Measurements from ENCODE around the gene ARHGEF26.

Gene ARHGEF26

DNA sequence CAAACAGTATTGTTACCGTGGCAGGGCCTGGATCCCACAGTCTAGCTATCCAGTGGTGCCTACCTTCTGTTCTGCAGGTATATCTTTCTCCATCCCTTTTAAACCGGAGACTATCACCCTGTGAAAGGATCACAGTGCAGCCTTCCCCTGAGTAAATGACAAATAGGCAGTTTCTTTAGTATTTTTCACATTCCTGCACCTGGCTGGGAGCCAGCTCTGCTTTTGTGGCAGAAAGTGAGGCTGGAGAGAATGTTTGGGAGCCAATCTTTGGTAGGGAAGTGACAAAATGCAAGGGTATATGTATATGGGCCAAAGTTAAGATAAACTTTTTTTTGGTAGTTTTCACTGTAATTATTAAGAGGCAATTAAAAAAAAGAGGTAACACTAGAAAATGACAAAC is 54.8 kb downstream of the ARHGEF26 start:
- 75% methylated on average over 1 of the region's 2 CpGs for WGBS
- Histone ChIP-seq H3K4me3 (ENCODE audit: insufficient read depth in 1 of 2, low read depth in 1 of 2, low read length in 2 of 2) (no peak overlapping the region), H2BK120ac (ENCODE audit: low read depth, low read length) (no peak overlapping the region), H2AFZ (ENCODE audit: low read depth, low read length) (no peak overlapping the region), H3K23ac (ENCODE audit: low read length in 2 of 2) (no peak overlapping the region), H2BK12ac (ENCODE audit: low read length in 2 of 2) (no peak overlapping the region), H3K9ac (ENCODE audit: low read length) (no peak overlapping the region), H3K18ac (ENCODE audit: low read depth in 1 of 2, low read length in 2 of 2) (no peak overlapping the region), H2BK15ac (ENCODE audit: low read depth, poor library complexity, severe bottlenecking) (no peak overlapping the region), H4K8ac (ENCODE audit: low read length) (no peak overlapping the region), H3K4me2 (ENCODE audit: low read length, poor library complexity, severe bottlenecking) (no peak overlapping the region), H3K36me3 (ENCODE audit: control insufficient read depth in 1 of 2, insufficient read depth in 2 of 2, low read depth in 1 of 2, low read length in 2 of 2) (no peaks in the 10 kb centered on the region), H3K79me1 (replicated peaks; ENCODE audit: low read length, poor library complexity, severe bottlenecking) (no peaks in the 10 kb centered on the region), H3K4ac (ENCODE audit: low read depth in 1 of 2, low read length in 2 of 2) (no peak overlapping the region), H3K4me1 (ENCODE audit: control insufficient read depth, insufficient read depth, low read depth, low read length) (no peaks in the 10 kb centered on the region), H3K27ac (ENCODE audit: low read length, poor library complexity, severe bottlenecking) (no peak overlapping the region), H2AK5ac (ENCODE audit: low read length, severe bottlenecking) (no peak overlapping the region), H3K14ac (ENCODE audit: low read length in 2 of 2) (no peak overlapping the region), H4K91ac (ENCODE audit: low read length) (no peak overlapping the region), H2BK5ac (ENCODE audit: low read depth, low read length, poor library complexity, severe bottlenecking) (no peak overlapping the region), H3K9me3 (ENCODE audit: control insufficient read depth, low read length) (no peaks in the 10 kb centered on the region), H3K27me3 (ENCODE audit: control insufficient read depth in 1 of 2, insufficient read depth in 1 of 2, low read length in 2 of 2) (no peaks in the 10 kb centered on the region)
- DNase-seq: no peak

DNA sequence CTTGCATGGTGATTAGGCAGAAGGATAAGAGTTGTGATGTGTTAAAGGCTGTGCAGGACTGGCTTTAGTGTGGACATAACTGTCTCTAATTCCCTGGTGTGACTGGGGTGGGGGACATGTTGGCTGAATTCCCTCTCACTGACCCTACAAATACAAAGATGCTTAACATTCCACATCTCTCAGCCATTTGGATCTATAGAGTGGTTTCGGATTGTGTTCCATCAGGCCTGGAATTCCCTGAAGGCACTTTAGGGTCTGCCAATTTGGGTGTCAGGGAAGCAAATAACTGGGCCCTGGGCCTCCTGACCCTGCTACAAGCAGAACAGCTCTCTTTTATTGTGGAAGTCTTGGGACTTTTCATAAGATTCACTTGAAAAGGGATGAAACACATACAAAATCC is 56.2 kb downstream of the ARHGEF26 start:
- no peak overlapping the region for H4K8ac ChIP-seq (ENCODE audit: low read length)
- H2BK5ac ChIP-seq (ENCODE audit: low read depth, low read length, poor library complexity, severe bottlenecking): no peak overlapping the region
- no peak overlapping the region for H2AK5ac ChIP-seq (ENCODE audit: low read length, severe bottlenecking)
- H3K4me2 ChIP-seq (ENCODE audit: low read length, poor library complexity, severe bottlenecking): no peak overlapping the region
- H3K23ac ChIP-seq (ENCODE audit: low read length in 2 of 2): no peak overlapping the region
- no peaks in the 10 kb centered on the region for H3K4me1 ChIP-seq (ENCODE audit: control insufficient read depth, insufficient read depth, low read depth, low read length)
- H3K4me3 ChIP-seq (ENCODE audit: insufficient read depth in 1 of 2, low read depth in 1 of 2, low read length in 2 of 2): no peak overlapping the region
- H2BK12ac ChIP-seq (ENCODE audit: low read length in 2 of 2): no peak overlapping the region
- H3K9ac ChIP-seq (ENCODE audit: low read length): no peak overlapping the region
- WGBS: 100% methylated on average over 1 of the region's 1 CpG
- no peak overlapping the region for H2BK15ac ChIP-seq (ENCODE audit: low read depth, poor library complexity, severe bottlenecking)
- no peak overlapping the region for H3K27ac ChIP-seq (ENCODE audit: low read length, poor library complexity, severe bottlenecking)
- H3K79me1 ChIP-seq (replicated peaks; ENCODE audit: low read length, poor library complexity, severe bottlenecking): no peaks in the 10 kb centered on the region
- H2AFZ ChIP-seq (ENCODE audit: low read depth, low read length): no peak overlapping the region
- H4K91ac ChIP-seq (ENCODE audit: low read length): no peak overlapping the region
- H3K27me3 ChIP-seq (ENCODE audit: control insufficient read depth in 1 of 2, insufficient read depth in 1 of 2, low read length in 2 of 2): no peaks in the 10 kb centered on the region
- no peak overlapping the region for H3K18ac ChIP-seq (ENCODE audit: low read depth in 1 of 2, low read length in 2 of 2)
- no peak overlapping the region for H2BK120ac ChIP-seq (ENCODE audit: low read depth, low read length)
- H3K9me3 ChIP-seq (ENCODE audit: control insufficient read depth, low read length): no peaks in the 10 kb centered on the region
- H3K14ac ChIP-seq (ENCODE audit: low read length in 2 of 2): no peak overlapping the region
- DNase-seq: no peak
- H3K36me3 ChIP-seq (ENCODE audit: control insufficient read depth in 1 of 2, insufficient read depth in 2 of 2, low read depth in 1 of 2, low read length in 2 of 2): no peaks in the 10 kb centered on the region
- H3K4ac ChIP-seq (ENCODE audit: low read depth in 1 of 2, low read length in 2 of 2): no peak overlapping the region

DNA sequence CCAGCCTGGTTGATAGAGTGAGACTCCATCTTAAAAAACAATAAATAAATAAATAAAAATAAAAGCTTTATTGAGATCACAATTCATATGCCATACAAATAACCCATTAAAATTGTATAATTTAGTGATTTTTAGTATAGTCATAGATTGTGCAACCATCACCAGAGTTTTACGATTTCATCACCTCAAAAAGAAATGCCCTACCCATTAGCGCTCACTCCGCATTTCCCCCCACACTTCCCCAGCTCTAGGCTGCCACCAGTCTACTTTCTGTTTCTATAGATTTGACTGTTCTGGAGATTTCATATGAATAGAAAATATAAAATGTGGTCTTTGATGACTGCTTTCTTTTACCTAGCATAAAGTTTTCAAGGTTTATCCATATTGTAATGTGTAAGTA is 57.0 kb downstream of the ARHGEF26 start:
- Histone ChIP-seq H3K4me3 (ENCODE audit: insufficient read depth in 1 of 2, low read depth in 1 of 2, low read length in 2 of 2) (no peak overlapping the region), H2AFZ (ENCODE audit: low read depth, low read length) (no peak overlapping the region), H2BK5ac (ENCODE audit: low read depth, low read length, poor library complexity, severe bottlenecking) (no peak overlapping the region), H2BK12ac (ENCODE audit: low read length in 2 of 2) (no peak overlapping the region), H3K18ac (ENCODE audit: low read depth in 1 of 2, low read length in 2 of 2) (no peak overlapping the region), H3K27ac (ENCODE audit: low read length, poor library complexity, severe bottlenecking) (no peak overlapping the region), H3K4me1 (ENCODE audit: control insufficient read depth, insufficient read depth, low read depth, low read length) (no peaks in the 10 kb centered on the region), H4K91ac (ENCODE audit: low read length) (no peak overlapping the region), H3K27me3 (ENCODE audit: control insufficient read depth in 1 of 2, insufficient read depth in 1 of 2, low read length in 2 of 2) (no peaks in the 10 kb centered on the region), H2AK5ac (ENCODE audit: low read length, severe bottlenecking) (no peak overlapping the region), H3K79me1 (replicated peaks; ENCODE audit: low read length, poor library complexity, severe bottlenecking) (no peaks in the 10 kb centered on the region), H3K4ac (ENCODE audit: low read depth in 1 of 2, low read length in 2 of 2) (no peak overlapping the region), H4K8ac (ENCODE audit: low read length) (no peak overlapping the region), H2BK15ac (ENCODE audit: low read depth, poor library complexity, severe bottlenecking) (no peak overlapping the region), H3K23ac (ENCODE audit: low read length in 2 of 2) (no peak overlapping the region), H3K9ac (ENCODE audit: low read length) (no peak overlapping the region), H3K4me2 (ENCODE audit: low read length, poor library complexity, severe bottlenecking) (no peak overlapping the region), H3K36me3 (ENCODE audit: control insufficient read depth in 1 of 2, insufficient read depth in 2 of 2, low read depth in 1 of 2, low read length in 2 of 2) (no peaks in the 10 kb centered on the region), H2BK120ac (ENCODE audit: low read depth, low read length) (no peak overlapping the region), H3K14ac (ENCODE audit: low read length in 2 of 2) (no peak overlapping the region), H3K9me3 (ENCODE audit: control insufficient read depth, low read length) (no peaks in the 10 kb centered on the region)
- DNase-seq: no peak
- WGBS: no CpG with 5 or more reads among the region's 3 CpGs

DNA sequence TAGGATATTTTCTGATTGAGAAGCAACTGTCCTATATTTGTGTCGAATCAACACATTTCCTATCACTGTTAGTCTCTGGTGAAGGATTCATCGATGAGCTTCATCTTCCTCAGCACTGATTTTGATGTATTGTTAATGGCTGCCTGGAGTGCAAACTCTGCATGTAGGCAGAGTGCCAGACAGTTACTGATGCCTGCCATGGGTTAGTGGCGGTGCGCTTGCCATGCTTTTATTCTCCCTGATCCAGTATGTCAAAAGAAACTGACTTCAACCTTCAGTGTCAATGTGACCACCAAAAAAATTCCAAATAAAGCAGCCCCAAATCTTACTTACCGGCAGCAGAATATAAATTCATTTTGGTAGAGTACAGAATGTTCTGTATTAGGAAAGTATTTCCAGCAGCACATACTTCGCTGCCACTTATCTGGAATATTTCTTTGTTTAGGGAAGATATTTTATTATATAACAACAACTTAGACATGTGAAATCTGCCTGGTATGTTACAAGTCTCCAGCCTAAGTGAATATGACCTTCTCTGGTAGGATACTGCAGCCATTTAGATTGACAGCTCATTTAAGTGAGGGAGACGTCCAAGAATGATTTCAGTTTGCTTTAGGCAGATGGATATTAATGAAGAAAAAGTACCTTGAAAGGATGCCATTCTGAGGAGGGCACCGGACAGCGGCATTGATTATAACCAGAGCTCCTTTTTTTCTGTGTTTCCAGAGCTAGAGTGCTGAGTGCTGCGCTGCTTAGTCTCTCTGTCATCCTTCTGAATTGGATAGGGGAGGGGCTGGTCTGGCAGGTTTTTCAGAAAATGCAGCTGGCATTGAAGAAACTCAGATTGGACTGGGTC is 59.9 kb downstream of the ARHGEF26 start:
- Histone ChIP-seq H4K91ac (ENCODE audit: low read length) (no peak overlapping the region), H3K4ac (ENCODE audit: low read depth in 1 of 2, low read length in 2 of 2) (no peak overlapping the region), H3K4me2 (ENCODE audit: low read length, poor library complexity, severe bottlenecking) (no peak overlapping the region), H4K8ac (ENCODE audit: low read length) (no peak overlapping the region), H3K79me1 (replicated peaks; ENCODE audit: low read length, poor library complexity, severe bottlenecking) (no peaks in the 10 kb centered on the region), H2BK5ac (ENCODE audit: low read depth, low read length, poor library complexity, severe bottlenecking) (no peak overlapping the region), H3K23ac (ENCODE audit: low read length in 2 of 2) (no peak overlapping the region), H3K9me3 (ENCODE audit: control insufficient read depth, low read length) (no peaks in the 10 kb centered on the region), H2BK15ac (ENCODE audit: low read depth, poor library complexity, severe bottlenecking) (no peak overlapping the region), H2BK12ac (ENCODE audit: low read length in 2 of 2) (no peak overlapping the region), H2BK120ac (ENCODE audit: low read depth, low read length) (no peak overlapping the region), H3K36me3 (ENCODE audit: control insufficient read depth in 1 of 2, insufficient read depth in 2 of 2, low read depth in 1 of 2, low read length in 2 of 2) (no peaks in the 10 kb centered on the region), H3K4me3 (ENCODE audit: insufficient read depth in 1 of 2, low read depth in 1 of 2, low read length in 2 of 2) (no peak overlapping the region), H3K9ac (ENCODE audit: low read length) (no peak overlapping the region), H3K27me3 (ENCODE audit: control insufficient read depth in 1 of 2, insufficient read depth in 1 of 2, low read length in 2 of 2) (no peaks in the 10 kb centered on the region), H2AFZ (ENCODE audit: low read depth, low read length) (no peak overlapping the region), H3K4me1 (ENCODE audit: control insufficient read depth, insufficient read depth, low read depth, low read length) (no peaks in the 10 kb centered on the region), H3K14ac (ENCODE audit: low read length in 2 of 2) (no peak overlapping the region), H3K27ac (ENCODE audit: low read length, poor library complexity, severe bottlenecking) (no peak overlapping the region), H2AK5ac (ENCODE audit: low read length, severe bottlenecking) (no peak overlapping the region), H3K18ac (ENCODE audit: low read depth in 1 of 2, low read length in 2 of 2) (no peak overlapping the region)
- WGBS: 75% methylated on average over 8 of the region's 10 CpGs
- DNase-seq: no peak

Data from mesenchymal stem cell (in vitro differentiated cells and primary cell).